NCI-H1694 (cell line): Measurements from ENCODE around the gene NAGK.

Experiments used
- DNase-seq: peaks from one replicate; lab custom pipeline; 2025; lab: John Stamatoyannopoulos, UW

The NAGK gene

DNA sequence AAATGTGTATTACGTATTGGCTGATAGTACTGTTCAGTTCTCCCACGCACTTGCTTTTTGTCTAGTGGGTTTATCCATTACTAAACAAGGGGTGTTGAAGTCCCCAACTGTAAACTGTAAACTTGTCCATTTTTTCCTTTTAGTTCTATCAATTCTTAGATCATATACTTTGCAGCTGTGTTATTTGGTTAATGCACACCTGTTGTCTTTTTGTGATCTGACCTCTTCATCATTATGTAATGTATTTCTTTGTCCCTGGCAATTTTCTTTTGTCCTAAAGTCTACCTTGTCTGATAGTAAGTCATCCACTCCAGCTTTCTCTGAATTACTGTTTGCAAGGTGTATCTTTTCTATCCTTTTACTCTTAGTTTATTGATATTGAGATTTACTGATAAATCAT lies 39.6 kb downstream of the NAGK start:
- DNase-seq: no peak

- no peak for DNase-seq
Measured at GRCh38 chr2:71113843-71114242, 45.4 kb downstream of the NAGK start.

- DNase-seq: no peak
Measured at GRCh38 chr2:71117063-71117462, 48.6 kb downstream of the NAGK start.

DNA sequence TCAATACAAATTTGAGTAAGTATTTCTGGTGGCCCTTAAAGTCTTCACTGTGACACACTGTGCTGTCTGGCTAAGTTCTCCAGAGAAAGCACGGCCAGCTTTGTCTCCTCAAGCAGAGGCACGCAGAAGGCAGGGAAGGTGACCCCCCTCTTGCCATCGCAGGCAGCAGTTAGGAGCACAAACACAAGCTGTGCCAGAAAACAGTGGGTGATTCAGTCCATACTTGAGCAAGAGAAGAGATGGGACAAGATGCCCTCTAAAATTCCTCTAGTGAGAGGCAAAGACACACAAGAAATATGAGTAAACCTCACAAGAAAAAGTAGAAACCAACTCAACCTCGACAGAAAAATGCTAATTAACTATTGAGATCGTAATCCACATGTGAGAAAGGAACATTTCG lies 51.7 kb downstream of the NAGK start:
- no peak for DNase-seq

- DNase-seq: no peak
Measured at GRCh38 chr2:71121479-71121878, 53.0 kb downstream of the NAGK start.

- no peak for DNase-seq
Measured at GRCh38 chr2:71122387-71123298, 54.2 kb downstream of the NAGK start.

GRCh38 chr2:71125506-71126294 lies 57.3 kb downstream of the NAGK start:
- no peak for DNase-seq

- DNase-seq: no peak
Measured at GRCh38 chr2:71126957-71127356, 58.5 kb downstream of the NAGK start.
